Activated effector memory CD4-positive, alpha-beta T cell treated with anti-CD3 and anti-CD28 coated beads, Interleukin-2, amount 50 U/mL, for 16 hours (primary cell): ENCODE data around the gene COL3A1.

Source experiments
- DNase-seq: peaks from one replicate; pipeline ENCODE4 v3.0.0-alpha.2; 2020

COL3A1 gene

GRCh38 chr2:188976545-188977268 is 2.5 kb downstream of the COL3A1 start:
- DNase-seq = no peak

GRCh38 chr2:188977317-188977716 is 3.1 kb downstream of the COL3A1 start:
- DNase-seq = no peak

GRCh38 chr2:188978291-188979081 is 4.3 kb downstream of the COL3A1 start:
- DNase-seq = no peak

GRCh38 chr2:188979187-188980114 is 5.3 kb downstream of the COL3A1 start:
- no peak for DNase-seq

GRCh38 chr2:188983427-188984064 is 9.4 kb downstream of the COL3A1 start:
- no peak for DNase-seq

- DNase-seq = no peak
These were observed 9.9 kb downstream of the COL3A1 start for GRCh38 chr2:188984065-188984491.

- no peak for DNase-seq
These were observed 10.5 kb downstream of the COL3A1 start for GRCh38 chr2:188984680-188985079.

GRCh38 chr2:188986839-188987238 is 12.7 kb downstream of the COL3A1 start:
- no peak for DNase-seq

- DNase-seq = no peak
These were observed 19.1 kb downstream of the COL3A1 start for GRCh38 chr2:188993247-188993646.

GRCh38 chr2:188997263-188997662 is 23.1 kb downstream of the COL3A1 start:
- DNase-seq = no peak

GRCh38 chr2:189000221-189000620 is 26.0 kb downstream of the COL3A1 start:
- no peak for DNase-seq

- no peak for DNase-seq
These were observed 27.9 kb downstream of the COL3A1 start for GRCh38 chr2:189002079-189002478.

- no peak for DNase-seq
These were observed 34.5 kb downstream of the COL3A1 start for GRCh38 chr2:189008555-189009262.

- no peak for DNase-seq
These were observed 36.4 kb downstream of the COL3A1 start for GRCh38 chr2:189010536-189010935.

GRCh38 chr2:189012351-189012750 is 38.2 kb downstream of the COL3A1 start:
- DNase-seq = no peak

GRCh38 chr2:189013031-189013430 is 38.9 kb downstream of the COL3A1 start:
- no peak for DNase-seq

GRCh38 chr2:189013671-189014448 is 39.7 kb downstream of the COL3A1 start:
- DNase-seq = no peak

- DNase-seq = no peak
These were observed 40.4 kb downstream of the COL3A1 start for GRCh38 chr2:189014449-189015138.

- no peak for DNase-seq
These were observed 41.2 kb downstream of the COL3A1 start for GRCh38 chr2:189015359-189015758.

GRCh38 chr2:189016311-189016861 is 42.2 kb downstream of the COL3A1 start:
- no peak for DNase-seq
